ENCODE results near the gene PRPF40A.
A peak's percentile ranks its signal among the peaks of the same experiment; 100 is the strongest.

The PRPF40A gene

DNA sequence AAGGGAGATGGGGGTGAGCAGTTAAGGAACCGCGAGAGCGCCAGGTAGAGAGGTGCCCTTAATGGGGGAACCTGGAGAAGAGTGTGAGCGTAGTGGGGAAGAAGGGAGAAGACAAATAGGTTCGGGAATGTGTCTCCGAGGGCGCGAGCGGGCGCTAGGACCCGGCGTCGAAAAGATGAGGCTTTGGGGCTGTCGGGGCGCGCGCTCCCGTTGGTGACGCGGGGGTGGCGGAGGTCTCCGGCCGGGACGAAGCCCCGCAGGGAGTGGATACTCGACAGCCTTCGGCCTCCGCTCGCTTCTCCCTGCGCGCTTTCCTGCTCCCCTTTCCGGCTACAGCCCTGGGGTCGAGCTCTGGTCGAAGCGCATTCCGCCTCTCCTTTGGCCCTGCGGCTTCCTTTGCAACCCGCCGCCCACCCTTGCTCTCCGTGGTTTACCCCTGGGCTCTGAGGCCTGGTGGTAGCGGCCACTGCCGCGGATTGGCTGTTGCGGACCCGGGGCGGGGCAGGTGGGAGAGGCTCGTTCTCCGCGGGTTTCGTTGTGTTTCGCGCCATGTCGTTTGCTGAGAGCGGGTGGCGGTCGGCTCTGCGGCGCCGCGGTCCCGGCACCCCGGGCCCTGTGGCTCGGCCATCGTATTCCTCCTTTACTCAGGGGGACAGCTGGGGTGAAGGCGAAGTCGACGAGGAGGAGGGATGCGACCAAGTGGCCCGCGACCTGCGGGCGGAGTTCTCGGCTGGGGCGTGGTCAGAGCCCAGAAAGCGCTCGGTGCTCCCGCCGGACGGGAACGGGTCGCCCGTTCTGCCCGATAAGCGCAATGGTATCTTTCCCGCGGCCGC is 1.0 kb upstream of the PRPF40A start, which contains the start of gene ARL6IP6:
ARL6IP6 (plus strand) TSS at position 545 of the 833 bp plus-strand sequence; CDS start at position 550, 5 bp downstream.
- Histone ChIP-seq H3K36me3 (replicated peaks; ENCODE audit: insufficient read depth, low read length) (peaks cover 16% of the 10 kb centered on the region), H3K4me1 (ENCODE audit: low read length) (peaks cover 13% of the 10 kb centered on the region), H3K9ac (ENCODE audit: low read length) (peak within 1 kb of the TSS; percentile 90), H3K27ac (ENCODE audit: low read length) (peak within 1 kb of the TSS; percentile 91), H3K9me3 (replicated peaks; ENCODE audit: insufficient read depth, low read length) (no peaks in the 10 kb centered on the region), H3K4me2 (ENCODE audit: low read depth, low read length) (peak within 1 kb of the TSS; percentile 81), H3K4me3 (ENCODE audit: low read length) (peak within 1 kb of the TSS; percentile 89), H2AFZ (ENCODE audit: low read length) (peak within 1 kb of the TSS; percentile 92), H3K79me2 (ENCODE audit: low read length) (peaks cover 59% of the 10 kb centered on the region), H4K20me1 (ENCODE audit: insufficient read depth, low read length) (peaks cover 12% of the 10 kb centered on the region; the same call in 1 of the 2 replicates), H3K9me2 (replicated peaks; ENCODE audit: insufficient read depth, low read length) (no peaks in the 10 kb centered on the region), H3F3A (ENCODE audit: insufficient read depth, low read length) (peaks cover 8% of the 10 kb centered on the region; the same call in 1 of the 2 replicates), H3K27me3 (replicated peaks; ENCODE audit: insufficient read depth, low read length) (no peaks in the 10 kb centered on the region)
- peak; percentile 95 for DNase-seq
- TF ChIP-seq EZH2 (optimal IDR thresholded peaks at IDR 0.05; ENCODE audit: low read depth, low read length) (no peak), EZH2phosphoT487 (IDR thresholded peaks at IDR 0.05; ENCODE audit: low read length) (no peak)
- TF ChIP-seq, protein P1, sequence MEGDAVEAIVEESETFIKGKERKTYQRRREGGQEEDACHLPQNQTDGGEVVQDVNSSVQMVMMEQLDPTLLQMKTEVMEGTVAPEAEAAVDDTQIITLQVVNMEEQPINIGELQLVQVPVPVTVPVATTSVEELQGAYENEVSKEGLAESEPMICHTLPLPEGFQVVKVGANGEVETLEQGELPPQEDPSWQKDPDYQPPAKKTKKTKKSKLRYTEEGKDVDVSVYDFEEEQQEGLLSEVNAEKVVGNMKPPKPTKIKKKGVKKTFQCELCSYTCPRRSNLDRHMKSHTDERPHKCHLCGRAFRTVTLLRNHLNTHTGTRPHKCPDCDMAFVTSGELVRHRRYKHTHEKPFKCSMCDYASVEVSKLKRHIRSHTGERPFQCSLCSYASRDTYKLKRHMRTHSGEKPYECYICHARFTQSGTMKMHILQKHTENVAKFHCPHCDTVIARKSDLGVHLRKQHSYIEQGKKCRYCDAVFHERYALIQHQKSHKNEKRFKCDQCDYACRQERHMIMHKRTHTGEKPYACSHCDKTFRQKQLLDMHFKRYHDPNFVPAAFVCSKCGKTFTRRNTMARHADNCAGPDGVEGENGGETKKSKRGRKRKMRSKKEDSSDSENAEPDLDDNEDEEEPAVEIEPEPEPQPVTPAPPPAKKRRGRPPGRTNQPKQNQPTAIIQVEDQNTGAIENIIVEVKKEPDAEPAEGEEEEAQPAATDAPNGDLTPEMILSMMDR (IDR thresholded peaks at IDR 0.05; ENCODE audit: low read length): no peak

DNA sequence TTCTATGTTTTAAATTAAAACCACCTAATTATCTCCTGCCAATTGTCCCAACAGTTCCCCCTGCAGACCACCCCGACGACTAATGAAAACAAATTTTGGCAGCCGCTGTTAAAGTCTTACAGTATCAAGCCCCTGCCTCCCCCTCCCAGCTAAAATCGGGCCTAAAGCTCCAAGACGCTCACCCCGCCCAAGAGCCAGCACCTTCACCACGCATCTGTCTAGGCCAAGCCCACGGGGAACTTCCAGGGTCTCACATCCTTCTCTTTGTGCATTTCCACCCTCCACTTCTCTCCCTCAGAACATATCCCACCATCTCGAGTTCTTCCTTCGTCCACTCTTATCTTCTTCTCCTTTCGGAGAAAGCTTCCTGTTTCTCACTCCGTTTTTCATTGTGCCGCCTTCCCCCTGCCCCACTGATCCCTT is 445 bp downstream of the PRPF40A start:
- Histone ChIP-seq H3K27me3 (replicated peaks; ENCODE audit: insufficient read depth, low read length) (no peaks in the 10 kb centered on the region), H3K36me3 (replicated peaks; ENCODE audit: insufficient read depth, low read length) (peaks cover 17% of the 10 kb centered on the region), H2AFZ (ENCODE audit: low read length) (peak overlapping the region; percentile 62), H3F3A (ENCODE audit: insufficient read depth, low read length) (peaks cover 8% of the 10 kb centered on the region; the same call in 1 of the 2 replicates), H3K9me2 (replicated peaks; ENCODE audit: insufficient read depth, low read length) (no peaks in the 10 kb centered on the region), H3K9me3 (replicated peaks; ENCODE audit: insufficient read depth, low read length) (no peaks in the 10 kb centered on the region), H3K79me2 (ENCODE audit: low read length) (peaks cover 74% of the 10 kb centered on the region), H3K4me1 (ENCODE audit: low read length) (peaks cover 13% of the 10 kb centered on the region), H4K20me1 (ENCODE audit: insufficient read depth, low read length) (peaks cover 12% of the 10 kb centered on the region; the same call in 1 of the 2 replicates), H3K9ac (ENCODE audit: low read length) (peak overlapping the region; percentile 90), H3K4me2 (ENCODE audit: low read depth, low read length) (peak overlapping the region; percentile 72), H3K27ac (ENCODE audit: low read length) (peak overlapping the region; percentile 91; the same call in 1 of the 2 replicates), H3K4me3 (ENCODE audit: low read length) (peak overlapping the region; percentile 89)
- peak; percentile 28 for DNase-seq
- TF ChIP-seq EZH2 (optimal IDR thresholded peaks at IDR 0.05; ENCODE audit: low read depth, low read length) (no peak), EZH2phosphoT487 (IDR thresholded peaks at IDR 0.05; ENCODE audit: low read length) (no peak)
- TF ChIP-seq, protein P1 (IDR thresholded peaks at IDR 0.05; ENCODE audit: low read length): no peak

DNA sequence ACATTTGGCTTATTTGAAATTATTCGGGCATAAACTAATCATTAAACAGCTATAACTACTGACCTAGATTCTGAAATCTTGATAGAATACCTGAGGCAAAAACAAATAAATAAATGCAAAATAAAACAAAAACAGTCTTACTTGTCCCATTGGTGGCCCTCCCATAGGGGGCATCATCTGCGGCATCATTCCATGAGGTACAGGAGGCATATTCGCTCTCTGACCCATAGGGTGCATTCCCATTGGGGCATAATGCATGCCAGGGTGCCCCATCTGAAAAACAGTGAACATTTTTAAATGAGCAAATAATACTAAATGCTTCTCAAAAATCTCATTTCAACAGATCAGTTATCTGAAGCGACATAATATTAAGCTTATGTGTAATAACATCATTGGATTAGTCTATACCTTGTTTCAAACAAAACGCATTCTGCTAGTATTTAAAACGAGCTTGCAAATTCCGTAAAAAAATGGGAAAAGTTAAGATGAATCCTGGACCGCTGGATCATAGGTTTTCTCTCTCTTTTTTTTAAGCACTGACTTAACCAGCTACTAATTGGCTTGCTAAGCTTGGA is 1.3 kb downstream of the PRPF40A start:
- Histone ChIP-seq H3K9ac (ENCODE audit: low read length) (peak overlapping the region; percentile 90; the same call in 1 of the 2 replicates), H3K4me2 (ENCODE audit: low read depth, low read length) (peak overlapping the region; percentile 72), H3K4me1 (ENCODE audit: low read length) (peaks cover 13% of the 10 kb centered on the region), H2AFZ (ENCODE audit: low read length) (no peak overlapping the region), H4K20me1 (ENCODE audit: insufficient read depth, low read length) (peaks cover 12% of the 10 kb centered on the region; the same call in 1 of the 2 replicates), H3K4me3 (ENCODE audit: low read length) (peak overlapping the region; percentile 89), H3K79me2 (ENCODE audit: low read length) (peaks cover 83% of the 10 kb centered on the region), H3F3A (ENCODE audit: insufficient read depth, low read length) (peaks cover 8% of the 10 kb centered on the region; the same call in 1 of the 2 replicates), H3K27ac (ENCODE audit: low read length) (no peak overlapping the region), H3K27me3 (replicated peaks; ENCODE audit: insufficient read depth, low read length) (no peaks in the 10 kb centered on the region), H3K9me2 (replicated peaks; ENCODE audit: insufficient read depth, low read length) (no peaks in the 10 kb centered on the region), H3K36me3 (replicated peaks; ENCODE audit: insufficient read depth, low read length) (peaks cover 21% of the 10 kb centered on the region), H3K9me3 (replicated peaks; ENCODE audit: insufficient read depth, low read length) (no peaks in the 10 kb centered on the region)
- TF ChIP-seq, protein P1 (IDR thresholded peaks at IDR 0.05; ENCODE audit: low read length): peak; percentile 58
- TF ChIP-seq EZH2 (optimal IDR thresholded peaks at IDR 0.05; ENCODE audit: low read depth, low read length): no peak
- TF ChIP-seq EZH2phosphoT487 (IDR thresholded peaks at IDR 0.05; ENCODE audit: low read length): no peak
- peak; percentile 32 for DNase-seq

Data from MM.1S (cell line).